GM12873 (cell line): ENCODE measurements around the gene FES.

Source experiments
- CTCF ChIP-seq: IDR thresholded peaks from 2 replicates; pipeline ENCODE4 v1.5.1; 2012; ENCODE audit warnings: low read depth, mild to moderate bottlenecking, moderate library complexity, low read length, control low read depth; ENCODE audit not compliant: insufficient read depth; ENCODE audit errors: missing control alignments

FES gene

GRCh38 chr15:90901175-90902039, 17.1 kb downstream of the FES start:
- TF ChIP-seq CTCF, result no peak

- TF ChIP-seq CTCF, result peak; percentile 86
Observed at GRCh38 chr15:90902040-90902839, 17.9 kb downstream of the FES start.

- TF ChIP-seq CTCF, result no peak
Observed at GRCh38 chr15:90902840-90903732, 18.8 kb downstream of the FES start, which contains the start of gene MAN2A2. MAN2A2 (plus strand) TSS chr15:90903302; CDS start chr15:90904208, 906 bp downstream.

- TF ChIP-seq CTCF, result no peak
Observed at GRCh38 chr15:90903733-90904536, 19.6 kb downstream of the FES start.

- TF ChIP-seq CTCF, result no peak
Observed at GRCh38 chr15:90904746-90905145, 20.4 kb downstream of the FES start.

- no peak for TF ChIP-seq CTCF
Observed at GRCh38 chr15:90905306-90906180, 21.2 kb downstream of the FES start.
